SK-N-SH (cell line): ENCODE results near the gene DHCR24.

Experiments
- CTCF ChIP-seq: fragments of 200-600 bp; sonication (generic); IDR thresholded peaks from 2 replicates; pipeline ENCODE4 v1.6.1; 2017; ENCODE audit warnings: antibody characterized with exemption, mild to moderate bottlenecking, moderate library complexity
- EP300 ChIP-seq, 2 experiments: IDR thresholded peaks; 2 replicates each; pipeline versions ENCODE4 v1.4.0 to v1.6.1; 2012; ENCODE audit warnings: borderline replicate concordance in 1 of 2, low read depth in 1 of 2, low read length in 1 of 2
- FOXJ3 ChIP-seq: sonication (generic); formaldehyde crosslinking; IDR thresholded peaks from 2 replicates; pipeline ENCODE4 v1.5.1; 2020; ENCODE audit warnings: mild to moderate bottlenecking, missing genetic modification reagents
- JUND ChIP-seq: IDR thresholded peaks from 2 replicates; pipeline ENCODE4 v1.4.0; 2012
- MAX ChIP-seq: IDR thresholded peaks from 2 replicates; pipeline ENCODE4 v1.4.0; 2012; ENCODE audit warnings: low read depth
- MEF2A ChIP-seq: IDR thresholded peaks from 2 replicates; pipeline ENCODE4 v1.4.0; 2012; ENCODE audit warnings: low read depth, borderline replicate concordance
- POLR2AphosphoS5 ChIP-seq: IDR thresholded peaks from 2 replicates; pipeline ENCODE4 v1.6.1; 2012; ENCODE audit warnings: low read depth, low read length
- RAD21 ChIP-seq: IDR thresholded peaks from 2 replicates; pipeline ENCODE4 v1.6.1; 2012; ENCODE audit warnings: mild to moderate bottlenecking, low read length
- RXRA ChIP-seq: IDR thresholded peaks from 2 replicates; pipeline ENCODE4 v1.4.0; 2012; ENCODE audit warnings: low read depth, mild to moderate bottlenecking, borderline replicate concordance
- SMC3 ChIP-seq: IDR thresholded peaks from 2 replicates; pipeline ENCODE4 v1.6.1; 2012; ENCODE audit warnings: low read depth, low read length, improper control_type of control experiment
- USF1 ChIP-seq: IDR thresholded peaks from 2 replicates; pipeline ENCODE4 v1.4.0; 2012; ENCODE audit warnings: low read depth, borderline replicate concordance
- ZBTB33 ChIP-seq: IDR thresholded peaks from 2 replicates; pipeline ENCODE4 v1.4.0; 2012; ENCODE audit warnings: low read depth, borderline replicate concordance

- TF ChIP-seq CTCF (no peak), USF1 (no peak), EP300 (IDR thresholded peaks at IDR 0.05; ENCODE audit: borderline replicate concordance in 1 of 2, low read depth in 1 of 2, low read length in 1 of 2) (peak in 1 of 2 experiments; percentile 43; a peak in 1 of 4 replicates), RAD21 (no peak), ZBTB33 (no peak), SMC3 (no peak), MAX (peak; percentile 33; the same call in 1 of the 2 replicates), RXRA (no peak), POLR2AphosphoS5 (peak; percentile 14; the same call in 1 of the 2 replicates), FOXJ3 (no peak), MEF2A (no peak), JUND (peak; percentile 60)
These were observed 17.6 kb upstream of the DHCR24 start for GRCh38 chr1:54904476-54905048.
